ENCODE data around the gene GP1BA.

The GP1BA gene

DNA sequence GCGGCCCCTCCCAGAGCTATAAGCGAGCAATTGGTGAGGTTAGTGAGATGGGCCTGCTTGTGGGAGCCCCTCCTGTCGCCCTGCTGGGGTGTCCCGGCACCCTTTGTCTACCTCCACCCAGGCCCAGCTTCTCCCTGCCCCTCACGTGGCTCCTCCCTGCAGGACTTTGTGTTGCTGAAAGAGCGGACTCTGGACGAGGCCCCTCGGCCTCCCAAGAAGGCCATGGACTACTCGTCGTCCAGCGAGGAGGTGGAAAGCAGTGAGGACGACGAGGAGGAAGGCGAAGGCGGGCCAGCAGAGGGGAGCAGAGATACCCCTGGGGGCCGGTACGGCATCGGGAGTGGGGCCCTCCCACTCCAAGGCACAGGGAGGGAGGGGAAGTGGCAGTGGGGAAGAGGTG lies 38.8 kb upstream of the GP1BA start:
- H3K9me3 ChIP-seq (ENCODE audit: control extremely low read depth in 1 of 5, control insufficient read depth in 4 of 5, insufficient read depth in 2 of 5, low read depth in 1 of 5, low read length in 4 of 5) = no peaks in the 10 kb centered on the region
- H3K27ac ChIP-seq (ENCODE audit: insufficient read depth in 1 of 2, low read depth in 1 of 2, low read length in 2 of 2, poor library complexity in 1 of 2, severe bottlenecking in 2 of 2) = no peak overlapping the region
- ChIA-PET POLR2A (no interaction called here), CTCF (interaction anchor here (0.7 kb wide), 1 partner anchor 185 kb away, joined by 3 read pairs; no protein-coding TSS in a partner anchor)
- H3K27me3 ChIP-seq (replicated peaks in 2 of 5; ENCODE audit: control insufficient read depth in 4 of 5, insufficient read depth in 5 of 5, low read length in 4 of 5) = peaks cover 0 to 10% (median 2%) of the 10 kb centered on the region in 5 experiments
- H3K4me1 ChIP-seq (ENCODE audit: control extremely low read depth in 1 of 4, control insufficient read depth in 4 of 4, insufficient read depth in 4 of 4, low read length in 3 of 4) = peaks cover 0 to 1% (median under 1%) of the 10 kb centered on the region in 4 experiments
- peaks cover 16 to 65% (median 48%) of the 10 kb centered on the region in 4 experiments for H3K36me3 ChIP-seq (ENCODE audit: control insufficient read depth in 4 of 4, insufficient read depth in 4 of 4, low read length in 3 of 4)
- 93% methylated on average over 15 of the region's 18 CpGs for WGBS (ENCODE audit: insufficient coverage)
- no peak for DNase-seq
- no peak overlapping the region for H3K4me3 ChIP-seq (ENCODE audit: control insufficient read depth in 1 of 7, extremely low read depth in 1 of 7, insufficient read depth in 4 of 7, low read depth in 2 of 7, low read length in 6 of 7)

DNA sequence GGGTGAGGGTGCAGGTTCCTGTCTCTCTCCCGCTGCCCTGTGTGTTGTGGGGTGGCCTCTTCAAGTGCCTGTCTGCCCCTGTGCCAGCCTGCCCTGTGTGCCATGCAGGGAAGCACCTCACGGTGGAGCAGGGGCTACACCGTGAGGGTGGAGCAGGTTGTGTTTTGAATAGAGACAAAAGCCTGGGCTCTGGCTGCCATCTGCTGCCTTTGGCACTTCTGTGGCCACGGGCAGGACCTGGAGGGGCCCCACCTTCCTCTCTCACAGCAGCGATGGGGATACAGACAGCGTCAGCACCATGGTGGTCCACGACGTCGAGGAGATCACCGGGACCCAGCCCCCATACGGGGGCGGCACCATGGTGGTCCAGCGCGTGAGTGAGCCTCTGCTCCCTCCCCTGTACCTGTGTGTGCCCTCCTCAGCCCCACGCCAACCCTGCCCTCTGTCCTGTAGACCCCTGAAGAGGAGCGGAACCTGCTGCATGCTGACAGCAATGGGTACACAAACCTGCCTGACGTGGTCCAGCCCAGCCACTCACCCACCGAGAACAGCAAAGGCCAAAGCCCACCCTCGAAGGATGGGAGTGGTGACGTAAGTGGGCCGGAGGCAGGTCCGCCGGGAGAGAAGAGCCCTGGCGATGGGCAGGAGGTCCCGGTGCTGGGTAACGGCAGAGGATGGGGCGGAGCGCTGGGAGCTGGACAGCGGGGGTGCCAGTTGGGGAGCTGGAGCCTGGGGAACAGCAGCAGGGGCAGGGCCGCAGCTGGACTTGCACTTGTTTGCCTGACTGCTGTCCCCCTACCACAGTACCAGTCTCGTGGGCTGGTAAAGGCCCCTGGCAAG lies 38.1 kb upstream of the GP1BA start:
- Histone ChIP-seq H3K27me3 (replicated peaks in 2 of 5; ENCODE audit: control insufficient read depth in 4 of 5, insufficient read depth in 5 of 5, low read length in 4 of 5) (peaks cover 0 to 17% (median 5%) of the 10 kb centered on the region in 5 experiments), H3K27ac (ENCODE audit: insufficient read depth in 1 of 2, low read depth in 1 of 2, low read length in 2 of 2, poor library complexity in 1 of 2, severe bottlenecking in 2 of 2) (no peak overlapping the region), H3K9me3 (ENCODE audit: control extremely low read depth in 1 of 5, control insufficient read depth in 4 of 5, insufficient read depth in 2 of 5, low read depth in 1 of 5, low read length in 4 of 5) (no peaks in the 10 kb centered on the region), H3K36me3 (ENCODE audit: control insufficient read depth in 4 of 4, insufficient read depth in 4 of 4, low read length in 3 of 4) (peaks cover 16 to 65% (median 45%) of the 10 kb centered on the region in 4 experiments), H3K4me3 (ENCODE audit: control insufficient read depth in 1 of 7, extremely low read depth in 1 of 7, insufficient read depth in 4 of 7, low read depth in 2 of 7, low read length in 6 of 7) (no peak overlapping the region), H3K4me1 (ENCODE audit: control extremely low read depth in 1 of 4, control insufficient read depth in 4 of 4, insufficient read depth in 4 of 4, low read length in 3 of 4) (peaks cover 0 to 8% (median 5%) of the 10 kb centered on the region in 4 experiments)
- WGBS (ENCODE audit: insufficient coverage) = 95% methylated on average over 27 of the region's 31 CpGs
- ChIA-PET CTCF (interaction anchor here (0.7 kb wide), 1 partner anchor 184 kb away, joined by 3 read pairs; the partner anchor contains the start of gene ARRB2), POLR2A (no interaction called here)
- no peak for DNase-seq

DNA sequence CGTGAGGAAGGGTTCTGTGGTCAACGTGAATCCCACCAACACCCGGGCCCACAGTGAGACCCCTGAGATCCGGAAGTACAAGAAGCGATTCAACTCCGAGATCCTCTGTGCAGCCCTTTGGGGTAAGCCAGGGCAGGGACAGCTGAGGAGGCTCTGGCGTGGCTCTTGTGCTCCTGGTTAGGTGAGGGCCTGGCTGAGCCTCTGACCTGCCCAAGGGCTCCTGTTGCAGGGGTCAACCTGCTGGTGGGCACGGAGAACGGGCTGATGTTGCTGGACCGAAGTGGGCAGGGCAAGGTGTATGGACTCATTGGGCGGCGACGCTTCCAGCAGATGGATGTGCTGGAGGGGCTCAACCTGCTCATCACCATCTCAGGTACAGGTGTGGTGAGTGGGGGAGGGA lies 37.0 kb upstream of the GP1BA start:
- Histone ChIP-seq H3K4me3 (ENCODE audit: control insufficient read depth in 1 of 7, extremely low read depth in 1 of 7, insufficient read depth in 4 of 7, low read depth in 2 of 7, low read length in 6 of 7) (no peak overlapping the region), H3K4me1 (ENCODE audit: control extremely low read depth in 1 of 4, control insufficient read depth in 4 of 4, insufficient read depth in 4 of 4, low read length in 3 of 4) (peaks cover 0 to 20% (median 16%) of the 10 kb centered on the region in 4 experiments), H3K36me3 (ENCODE audit: control insufficient read depth in 4 of 4, insufficient read depth in 4 of 4, low read length in 3 of 4) (peaks cover 16 to 64% (median 44%) of the 10 kb centered on the region in 4 experiments), H3K9me3 (ENCODE audit: control extremely low read depth in 1 of 5, control insufficient read depth in 4 of 5, insufficient read depth in 2 of 5, low read depth in 1 of 5, low read length in 4 of 5) (no peaks in the 10 kb centered on the region), H3K27ac (ENCODE audit: insufficient read depth in 1 of 2, low read depth in 1 of 2, low read length in 2 of 2, poor library complexity in 1 of 2, severe bottlenecking in 2 of 2) (no peak overlapping the region), H3K27me3 (replicated peaks in 2 of 5; ENCODE audit: control insufficient read depth in 4 of 5, insufficient read depth in 5 of 5, low read length in 4 of 5) (peaks cover 0 to 29% (median 11%) of the 10 kb centered on the region in 5 experiments)
- CTCF ChIA-PET = interaction anchor here (0.8 to 2.0 kb wide), 2 partner anchors 9 to 185 kb away, joined by 3 to 6 read pairs; partner anchors contain the start of gene ARRB2
- 99% methylated on average over 11 of the region's 13 CpGs for WGBS (ENCODE audit: insufficient coverage)
- POLR2A ChIA-PET = no interaction called here
- DNase-seq = no peak

DNA sequence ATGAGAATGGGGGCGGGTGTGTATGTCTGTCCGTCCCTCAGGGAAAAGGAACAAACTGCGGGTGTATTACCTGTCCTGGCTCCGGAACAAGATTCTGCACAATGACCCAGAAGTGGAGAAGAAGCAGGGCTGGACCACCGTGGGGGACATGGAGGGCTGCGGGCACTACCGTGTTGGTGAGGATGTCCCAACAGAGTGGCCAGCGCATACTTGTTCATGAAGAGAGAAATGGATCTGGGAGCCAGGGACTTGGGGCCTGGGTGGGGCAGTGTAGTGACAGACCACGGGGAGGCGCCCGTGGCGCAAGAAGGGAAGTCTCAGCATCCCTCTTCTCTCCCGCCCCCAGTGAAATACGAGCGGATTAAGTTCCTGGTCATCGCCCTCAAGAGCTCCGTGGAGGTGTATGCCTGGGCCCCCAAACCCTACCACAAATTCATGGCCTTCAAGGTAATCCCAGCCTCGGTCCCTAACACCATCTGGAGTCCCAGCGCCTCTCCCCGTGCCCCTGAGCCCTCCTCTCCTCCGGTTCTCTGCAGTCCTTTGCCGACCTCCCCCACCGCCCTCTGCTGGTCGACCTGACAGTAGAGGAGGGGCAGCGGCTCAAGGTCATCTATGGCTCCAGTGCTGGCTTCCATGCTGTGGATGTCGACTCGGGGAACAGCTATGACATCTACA lies 36.3 kb upstream of the GP1BA start:
- Histone ChIP-seq H3K9me3 (ENCODE audit: control extremely low read depth in 1 of 5, control insufficient read depth in 4 of 5, insufficient read depth in 2 of 5, low read depth in 1 of 5, low read length in 4 of 5) (no peaks in the 10 kb centered on the region), H3K4me3 (ENCODE audit: control insufficient read depth in 1 of 7, extremely low read depth in 1 of 7, insufficient read depth in 4 of 7, low read depth in 2 of 7, low read length in 6 of 7) (no peak overlapping the region), H3K27ac (ENCODE audit: insufficient read depth in 1 of 2, low read depth in 1 of 2, low read length in 2 of 2, poor library complexity in 1 of 2, severe bottlenecking in 2 of 2) (no peak overlapping the region), H3K4me1 (ENCODE audit: control extremely low read depth in 1 of 4, control insufficient read depth in 4 of 4, insufficient read depth in 4 of 4, low read length in 3 of 4) (peaks cover 0 to 27% (median 22%) of the 10 kb centered on the region in 4 experiments), H3K36me3 (ENCODE audit: control insufficient read depth in 4 of 4, insufficient read depth in 4 of 4, low read length in 3 of 4) (peaks cover 12 to 57% (median 38%) of the 10 kb centered on the region in 4 experiments), H3K27me3 (replicated peaks in 2 of 5; ENCODE audit: control insufficient read depth in 4 of 5, insufficient read depth in 5 of 5, low read length in 4 of 5) (peaks cover 0 to 35% (median 17%) of the 10 kb centered on the region in 5 experiments)
- POLR2A ChIA-PET = no interaction called here
- 92% methylated on average over 23 of the region's 27 CpGs for WGBS (ENCODE audit: insufficient coverage)
- CTCF ChIA-PET = interaction anchor here (0.6 to 2.0 kb wide), 4 partner anchors 10 to 186 kb away, joined by 3 to 6 read pairs (median 4); partner anchors contain the start of gene ARRB2
- DNase-seq = no peak

DNA sequence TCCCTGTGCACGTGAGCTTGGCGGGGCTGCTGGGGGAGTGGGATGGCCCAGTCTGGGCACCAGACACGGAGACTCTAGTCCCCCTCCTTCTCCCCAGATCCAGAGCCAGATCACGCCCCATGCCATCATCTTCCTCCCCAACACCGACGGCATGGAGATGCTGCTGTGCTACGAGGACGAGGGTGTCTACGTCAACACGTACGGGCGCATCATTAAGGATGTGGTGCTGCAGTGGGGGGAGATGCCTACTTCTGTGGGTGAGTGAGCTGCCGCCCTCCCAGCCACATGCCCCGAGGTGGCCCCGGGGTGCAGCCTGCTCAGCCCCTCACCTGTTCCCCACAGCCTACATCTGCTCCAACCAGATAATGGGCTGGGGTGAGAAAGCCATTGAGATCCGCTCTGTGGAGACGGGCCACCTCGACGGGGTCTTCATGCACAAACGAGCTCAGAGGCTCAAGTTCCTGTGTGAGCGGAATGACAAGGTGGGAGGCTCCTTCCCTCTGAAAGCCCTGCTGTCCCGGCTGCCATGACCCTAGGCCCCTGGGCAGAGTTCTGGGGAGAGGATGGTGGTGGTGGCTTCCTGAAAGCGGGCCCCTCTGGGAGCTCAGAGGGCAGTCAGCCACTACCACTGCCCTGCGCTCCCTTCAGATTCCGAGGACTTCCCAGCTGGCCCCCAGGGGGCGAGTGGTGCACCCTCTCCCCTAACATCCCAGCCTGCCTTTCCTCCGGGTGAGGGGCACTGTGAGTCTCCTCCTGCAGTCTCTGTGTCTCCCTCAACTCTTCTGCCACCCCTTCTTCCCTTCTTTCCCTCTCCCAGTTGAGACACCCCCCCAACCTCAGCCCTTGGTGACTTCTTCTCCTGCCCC lies 35.5 kb upstream of the GP1BA start:
- ChIA-PET POLR2A (no interaction called here), CTCF (interaction anchor here (0.6 to 2.0 kb wide), 4 partner anchors 14 to 187 kb away, joined by 3 to 6 read pairs (median 4); partner anchors contain the start of gene ARRB2)
- H3K4me3 ChIP-seq (ENCODE audit: control insufficient read depth in 1 of 7, extremely low read depth in 1 of 7, insufficient read depth in 4 of 7, low read depth in 2 of 7, low read length in 6 of 7) = no peak overlapping the region
- H3K27me3 ChIP-seq (replicated peaks in 2 of 5; ENCODE audit: control insufficient read depth in 4 of 5, insufficient read depth in 5 of 5, low read length in 4 of 5) = peaks cover 0 to 42% (median 18%) of the 10 kb centered on the region in 5 experiments
- no peak overlapping the region for H3K27ac ChIP-seq (ENCODE audit: insufficient read depth in 1 of 2, low read depth in 1 of 2, low read length in 2 of 2, poor library complexity in 1 of 2, severe bottlenecking in 2 of 2)
- DNase-seq = no peak
- 99% methylated on average over 18 of the region's 27 CpGs for WGBS (ENCODE audit: insufficient coverage)
- peaks cover 0 to 34% (median 26%) of the 10 kb centered on the region in 4 experiments for H3K4me1 ChIP-seq (ENCODE audit: control extremely low read depth in 1 of 4, control insufficient read depth in 4 of 4, insufficient read depth in 4 of 4, low read length in 3 of 4)
- peaks cover 12 to 49% (median 34%) of the 10 kb centered on the region in 4 experiments for H3K36me3 ChIP-seq (ENCODE audit: control insufficient read depth in 4 of 4, insufficient read depth in 4 of 4, low read length in 3 of 4)
- H3K9me3 ChIP-seq (ENCODE audit: control extremely low read depth in 1 of 5, control insufficient read depth in 4 of 5, insufficient read depth in 2 of 5, low read depth in 1 of 5, low read length in 4 of 5) = no peaks in the 10 kb centered on the region

DNA sequence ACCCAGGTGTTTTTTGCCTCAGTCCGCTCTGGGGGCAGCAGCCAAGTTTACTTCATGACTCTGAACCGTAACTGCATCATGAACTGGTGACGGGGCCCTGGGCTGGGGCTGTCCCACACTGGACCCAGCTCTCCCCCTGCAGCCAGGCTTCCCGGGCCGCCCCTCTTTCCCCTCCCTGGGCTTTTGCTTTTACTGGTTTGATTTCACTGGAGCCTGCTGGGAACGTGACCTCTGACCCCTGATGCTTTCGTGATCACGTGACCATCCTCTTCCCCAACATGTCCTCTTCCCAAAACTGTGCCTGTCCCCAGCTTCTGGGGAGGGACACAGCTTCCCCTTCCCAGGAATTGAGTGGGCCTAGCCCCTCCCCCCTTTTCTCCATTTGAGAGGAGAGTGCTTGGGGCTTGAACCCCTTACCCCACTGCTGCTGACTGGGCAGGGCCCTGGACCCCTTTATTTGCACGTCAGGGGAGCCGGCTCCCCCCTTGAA lies 34.8 kb upstream of the GP1BA start:
- Histone ChIP-seq H3K27ac (ENCODE audit: insufficient read depth in 1 of 2, low read depth in 1 of 2, low read length in 2 of 2, poor library complexity in 1 of 2, severe bottlenecking in 2 of 2) (no peak overlapping the region), H3K4me3 (ENCODE audit: control insufficient read depth in 1 of 7, extremely low read depth in 1 of 7, insufficient read depth in 4 of 7, low read depth in 2 of 7, low read length in 6 of 7) (no peak overlapping the region), H3K36me3 (ENCODE audit: control insufficient read depth in 4 of 4, insufficient read depth in 4 of 4, low read length in 3 of 4) (peaks cover 12 to 47% (median 30%) of the 10 kb centered on the region in 4 experiments), H3K9me3 (ENCODE audit: control extremely low read depth in 1 of 5, control insufficient read depth in 4 of 5, insufficient read depth in 2 of 5, low read depth in 1 of 5, low read length in 4 of 5) (no peaks in the 10 kb centered on the region), H3K27me3 (replicated peaks in 2 of 5; ENCODE audit: control insufficient read depth in 4 of 5, insufficient read depth in 5 of 5, low read length in 4 of 5) (peaks cover 0 to 42% (median 18%) of the 10 kb centered on the region in 5 experiments), H3K4me1 (ENCODE audit: control extremely low read depth in 1 of 4, control insufficient read depth in 4 of 4, insufficient read depth in 4 of 4, low read length in 3 of 4) (peaks cover 0 to 40% (median 29%) of the 10 kb centered on the region in 4 experiments)
- 94% methylated on average over 9 of the region's 10 CpGs for WGBS (ENCODE audit: insufficient coverage)
- POLR2A ChIA-PET = no interaction called here
- CTCF ChIA-PET = interaction anchor here (1.2 to 2.0 kb wide), 4 partner anchors 8 to 187 kb away, joined by 4 to 6 read pairs (median 4); partner anchors contain the start of gene ARRB2
- DNase-seq = no peak
